Measurements from ENCODE around the gene MRPL33.

MRPL33 gene

GRCh38 chr2:27781496-27781895 is 10.0 kb downstream of the MRPL33 start:
- Histone ChIP-seq H3K9me3 (ENCODE audit: control insufficient read depth, insufficient read depth, low read length) (no peaks in the 10 kb centered on the region), H3K36me3 (ENCODE audit: control insufficient read depth, insufficient read depth, low read length) (peaks cover 19% of the 10 kb centered on the region), H3K27me3 (ENCODE audit: control insufficient read depth, insufficient read depth, low read length) (no peaks in the 10 kb centered on the region), H3K4me1 (ENCODE audit: control insufficient read depth, insufficient read depth, low read length) (no peaks in the 10 kb centered on the region), H3K27ac (ENCODE audit: low read depth, low read length) (no peak overlapping the region), H3K9ac (ENCODE audit: low read depth, low read length) (no peak overlapping the region), H3K4me3 (ENCODE audit: low read depth, low read length) (no peak overlapping the region)

GRCh38 chr2:27782701-27783100 is 11.2 kb downstream of the MRPL33 start:
- no peaks in the 10 kb centered on the region for H3K9me3 ChIP-seq (ENCODE audit: control insufficient read depth, insufficient read depth, low read length)
- no peak overlapping the region for H3K27ac ChIP-seq (ENCODE audit: low read depth, low read length)
- peaks cover 19% of the 10 kb centered on the region for H3K36me3 ChIP-seq (ENCODE audit: control insufficient read depth, insufficient read depth, low read length)
- no peak overlapping the region for H3K4me3 ChIP-seq (ENCODE audit: low read depth, low read length)
- no peak overlapping the region for H3K9ac ChIP-seq (ENCODE audit: low read depth, low read length)
- H3K4me1 ChIP-seq (ENCODE audit: control insufficient read depth, insufficient read depth, low read length): no peaks in the 10 kb centered on the region
- no peaks in the 10 kb centered on the region for H3K27me3 ChIP-seq (ENCODE audit: control insufficient read depth, insufficient read depth, low read length)

- H3K9ac ChIP-seq (ENCODE audit: low read depth, low read length): no peak overlapping the region
- no peaks in the 10 kb centered on the region for H3K36me3 ChIP-seq (ENCODE audit: control insufficient read depth, insufficient read depth, low read length)
Measured at GRCh38 chr2:27790796-27791195, 19.3 kb downstream of the MRPL33 start.

GRCh38 chr2:27792759-27793158 is 21.2 kb downstream of the MRPL33 start:
- Histone ChIP-seq H3K4me3 (ENCODE audit: low read depth, low read length) (no peak overlapping the region), H3K9ac (ENCODE audit: low read depth, low read length) (no peak overlapping the region), H3K9me3 (ENCODE audit: control insufficient read depth, insufficient read depth, low read length) (no peaks in the 10 kb centered on the region), H3K27me3 (ENCODE audit: control insufficient read depth, insufficient read depth, low read length) (no peaks in the 10 kb centered on the region), H3K4me1 (ENCODE audit: control insufficient read depth, insufficient read depth, low read length) (no peaks in the 10 kb centered on the region), H3K27ac (ENCODE audit: low read depth, low read length) (no peak overlapping the region), H3K36me3 (ENCODE audit: control insufficient read depth, insufficient read depth, low read length) (no peaks in the 10 kb centered on the region)

More at GRCh38 chr2:27790796-27791195, 19.3 kb downstream of the MRPL33 start:
- Histone ChIP-seq H3K27ac (ENCODE audit: low read depth, low read length) (no peak overlapping the region), H3K4me3 (ENCODE audit: low read depth, low read length) (no peak overlapping the region), H3K4me1 (ENCODE audit: control insufficient read depth, insufficient read depth, low read length) (no peaks in the 10 kb centered on the region), H3K9me3 (ENCODE audit: control insufficient read depth, insufficient read depth, low read length) (no peaks in the 10 kb centered on the region), H3K27me3 (ENCODE audit: control insufficient read depth, insufficient read depth, low read length) (no peaks in the 10 kb centered on the region)

- Histone ChIP-seq H3K27ac (ENCODE audit: low read depth, low read length) (no peak overlapping the region), H3K36me3 (ENCODE audit: control insufficient read depth, insufficient read depth, low read length) (no peaks in the 10 kb centered on the region), H3K27me3 (ENCODE audit: control insufficient read depth, insufficient read depth, low read length) (no peaks in the 10 kb centered on the region), H3K9ac (ENCODE audit: low read depth, low read length) (no peak overlapping the region), H3K4me3 (ENCODE audit: low read depth, low read length) (no peak overlapping the region), H3K9me3 (ENCODE audit: control insufficient read depth, insufficient read depth, low read length) (no peaks in the 10 kb centered on the region), H3K4me1 (ENCODE audit: control insufficient read depth, insufficient read depth, low read length) (peaks cover 9% of the 10 kb centered on the region; the same call in 1 of the 2 replicates)
Measured at GRCh38 chr2:27795093-27795834, 23.7 kb downstream of the MRPL33 start.

GRCh38 chr2:27795868-27796277 is 24.4 kb downstream of the MRPL33 start:
- no peaks in the 10 kb centered on the region for H3K27me3 ChIP-seq (ENCODE audit: control insufficient read depth, insufficient read depth, low read length)
- no peak overlapping the region for H3K27ac ChIP-seq (ENCODE audit: low read depth, low read length)
- no peaks in the 10 kb centered on the region for H3K36me3 ChIP-seq (ENCODE audit: control insufficient read depth, insufficient read depth, low read length)
- no peaks in the 10 kb centered on the region for H3K9me3 ChIP-seq (ENCODE audit: control insufficient read depth, insufficient read depth, low read length)
- no peak overlapping the region for H3K9ac ChIP-seq (ENCODE audit: low read depth, low read length)
- no peak overlapping the region for H3K4me3 ChIP-seq (ENCODE audit: low read depth, low read length)
- H3K4me1 ChIP-seq (ENCODE audit: control insufficient read depth, insufficient read depth, low read length): peaks cover 9% of the 10 kb centered on the region; the same call in 1 of the 2 replicates

- H3K27ac ChIP-seq (ENCODE audit: low read depth, low read length): no peak overlapping the region
- H3K27me3 ChIP-seq (ENCODE audit: control insufficient read depth, insufficient read depth, low read length): no peaks in the 10 kb centered on the region
- H3K9ac ChIP-seq (ENCODE audit: low read depth, low read length): no peak overlapping the region
- H3K4me3 ChIP-seq (ENCODE audit: low read depth, low read length): no peak overlapping the region
- no peaks in the 10 kb centered on the region for H3K9me3 ChIP-seq (ENCODE audit: control insufficient read depth, insufficient read depth, low read length)
- peaks cover 9% of the 10 kb centered on the region; the same call in 1 of the 2 replicates for H3K4me1 ChIP-seq (ENCODE audit: control insufficient read depth, insufficient read depth, low read length)
- no peaks in the 10 kb centered on the region for H3K36me3 ChIP-seq (ENCODE audit: control insufficient read depth, insufficient read depth, low read length)
Measured at GRCh38 chr2:27796791-27797765, 25.6 kb downstream of the MRPL33 start.

GRCh38 chr2:27797841-27798240 is 26.3 kb downstream of the MRPL33 start:
- Histone ChIP-seq H3K4me3 (ENCODE audit: low read depth, low read length) (no peak overlapping the region), H3K27ac (ENCODE audit: low read depth, low read length) (no peak overlapping the region), H3K9me3 (ENCODE audit: control insufficient read depth, insufficient read depth, low read length) (no peaks in the 10 kb centered on the region), H3K9ac (ENCODE audit: low read depth, low read length) (no peak overlapping the region), H3K36me3 (ENCODE audit: control insufficient read depth, insufficient read depth, low read length) (no peaks in the 10 kb centered on the region), H3K4me1 (ENCODE audit: control insufficient read depth, insufficient read depth, low read length) (peaks cover 9% of the 10 kb centered on the region; the same call in 1 of the 2 replicates), H3K27me3 (ENCODE audit: control insufficient read depth, insufficient read depth, low read length) (no peaks in the 10 kb centered on the region)

GRCh38 chr2:27798486-27798885 is 27.0 kb downstream of the MRPL33 start:
- Histone ChIP-seq H3K4me1 (ENCODE audit: control insufficient read depth, insufficient read depth, low read length) (peaks cover 9% of the 10 kb centered on the region; the same call in 1 of the 2 replicates), H3K27ac (ENCODE audit: low read depth, low read length) (no peak overlapping the region), H3K9ac (ENCODE audit: low read depth, low read length) (no peak overlapping the region)

GRCh38 chr2:27798948-27799645 is 27.6 kb downstream of the MRPL33 start:
- peaks cover 9% of the 10 kb centered on the region; the same call in 1 of the 2 replicates for H3K4me1 ChIP-seq (ENCODE audit: control insufficient read depth, insufficient read depth, low read length)
- H3K9me3 ChIP-seq (ENCODE audit: control insufficient read depth, insufficient read depth, low read length): no peaks in the 10 kb centered on the region
- H3K36me3 ChIP-seq (ENCODE audit: control insufficient read depth, insufficient read depth, low read length): no peaks in the 10 kb centered on the region
- H3K27me3 ChIP-seq (ENCODE audit: control insufficient read depth, insufficient read depth, low read length): no peaks in the 10 kb centered on the region
- no peak overlapping the region for H3K4me3 ChIP-seq (ENCODE audit: low read depth, low read length)
- no peak overlapping the region for H3K9ac ChIP-seq (ENCODE audit: low read depth, low read length)
- H3K27ac ChIP-seq (ENCODE audit: low read depth, low read length): peak overlapping the region; percentile 78

More at GRCh38 chr2:27798486-27798885, 27.0 kb downstream of the MRPL33 start:
- H3K27me3 ChIP-seq (ENCODE audit: control insufficient read depth, insufficient read depth, low read length): no peaks in the 10 kb centered on the region
- H3K4me3 ChIP-seq (ENCODE audit: low read depth, low read length): no peak overlapping the region
- no peaks in the 10 kb centered on the region for H3K9me3 ChIP-seq (ENCODE audit: control insufficient read depth, insufficient read depth, low read length)
- H3K36me3 ChIP-seq (ENCODE audit: control insufficient read depth, insufficient read depth, low read length): no peaks in the 10 kb centered on the region

Data from HUES48 (cell line).